SK-N-SH treated with all-trans-retinoic acid at 6 μM for 48 hours (cell line): Measurements from ENCODE around the gene CEACAM21.

Experiments
- ATAC-seq: fragments of 200-7000 bp; cut with Tn5 transposase; 3 replicates; pipeline ENCODE4 v1.9.1; 2020; ENCODE audit warnings: mild to moderate bottlenecking, moderate library complexity
- BACH2 ChIP-seq: fragments of 250-450 bp; sonication (Bioruptor Pico); IDR thresholded peaks from 2 replicates; pipeline ENCODE4 v1.9.0; 2021; ENCODE audit warnings: mild to moderate bottlenecking, borderline replicate concordance
- CSDC2 ChIP-seq: fragments of 250-450 bp; sonication (Bioruptor Pico); IDR thresholded peaks from 2 replicates; pipeline ENCODE4 v1.5.0; 2020; ENCODE audit warnings: mild to moderate bottlenecking, moderate library complexity
- ESRRG ChIP-seq: fragments of 250-450 bp; sonication (Bioruptor Pico); IDR thresholded peaks from 2 replicates; pipeline ENCODE4 v1.6.1; 2021; ENCODE audit warnings: mild to moderate bottlenecking
- GLIS3 ChIP-seq: fragments of 250-450 bp; sonication (Bioruptor Pico); IDR thresholded peaks from 2 replicates; pipeline ENCODE4 v1.5.0; 2020; ENCODE audit warnings: mild to moderate bottlenecking, moderate library complexity
- OSR1 ChIP-seq: fragments of 250-450 bp; sonication (Bioruptor Pico); IDR thresholded peaks from 2 replicates; pipeline ENCODE4 v1.8.0; 2022; ENCODE audit warnings: moderate library complexity, mild to moderate bottlenecking, inconsistent platforms
- PATZ1 ChIP-seq: fragments of 250-450 bp; sonication (Bioruptor Pico); IDR thresholded peaks from 2 replicates; pipeline ENCODE4 v1.8.0; 2020; ENCODE audit warnings: mild to moderate bottlenecking, moderate library complexity, borderline replicate concordance
- POU6F1 ChIP-seq: fragments of 250-450 bp; sonication (Bioruptor Pico); IDR thresholded peaks from 2 replicates; pipeline ENCODE4 v1.8.0; 2021; ENCODE audit warnings: low read depth, mild to moderate bottlenecking, moderate library complexity, borderline replicate concordance
- PPARA ChIP-seq: fragments of 250-450 bp; sonication (Bioruptor Pico); IDR thresholded peaks from 2 replicates; pipeline ENCODE4 v1.5.0; 2020; ENCODE audit warnings: mild to moderate bottlenecking, borderline replicate concordance
- RARB ChIP-seq: fragments of 250-450 bp; sonication (Bioruptor Pico); IDR thresholded peaks from 2 replicates; pipeline ENCODE4 v1.8.0; 2021; ENCODE audit warnings: mild to moderate bottlenecking, moderate library complexity
- SNAI2 ChIP-seq: fragments of 250-450 bp; sonication (Bioruptor Pico); IDR thresholded peaks from 2 replicates; pipeline ENCODE4 v1.5.0; 2020; ENCODE audit warnings: mild to moderate bottlenecking, moderate library complexity
- TCF4 ChIP-seq: fragments of 250-450 bp; sonication (Bioruptor Pico); IDR thresholded peaks from 2 replicates; pipeline ENCODE4 v1.8.0; 2021; ENCODE audit warnings: mild to moderate bottlenecking, moderate library complexity, borderline replicate concordance
- TOX ChIP-seq: fragments of 250-450 bp; sonication (Bioruptor Pico); IDR thresholded peaks from 2 replicates; pipeline ENCODE4 v1.8.0; 2021; ENCODE audit warnings: mild to moderate bottlenecking, moderate library complexity, borderline replicate concordance
- TSHZ2 ChIP-seq: fragments of 250-450 bp; sonication (Bioruptor Pico); IDR thresholded peaks from 2 replicates; pipeline ENCODE4 v1.5.0; 2020; ENCODE audit warnings: mild to moderate bottlenecking, moderate library complexity
- ZC3H10 ChIP-seq: fragments of 250-450 bp; sonication (Bioruptor Pico); IDR thresholded peaks from 2 replicates; pipeline ENCODE4 v1.5.1; 2021; ENCODE audit warnings: mild to moderate bottlenecking, moderate library complexity
- ZFP3 ChIP-seq: fragments of 250-450 bp; sonication (Bioruptor Pico); IDR thresholded peaks from 2 replicates; pipeline ENCODE4 v1.5.0; 2020; ENCODE audit warnings: mild to moderate bottlenecking, moderate library complexity
- ZFP30 ChIP-seq: fragments of 450-650 bp; formaldehyde crosslinking; IDR thresholded peaks from 2 replicates; pipeline ENCODE4 v1.5.0; 2022; ENCODE audit warnings: mild to moderate bottlenecking, moderate library complexity
- ZNF8 ChIP-seq: fragments of 450-650 bp; formaldehyde crosslinking; IDR thresholded peaks from 2 replicates; pipeline ENCODE4 v1.5.0; 2020; ENCODE audit warnings: mild to moderate bottlenecking, moderate library complexity
- TF ChIP-seq, protein P1 (sequence below): fragments of 250-450 bp; sonication (Bioruptor Pico); IDR thresholded peaks from 2 replicates; pipeline ENCODE4 v1.5.1; 2020; ENCODE audit warnings: low read depth, mild to moderate bottlenecking, moderate library complexity

Gene CEACAM21

DNA sequence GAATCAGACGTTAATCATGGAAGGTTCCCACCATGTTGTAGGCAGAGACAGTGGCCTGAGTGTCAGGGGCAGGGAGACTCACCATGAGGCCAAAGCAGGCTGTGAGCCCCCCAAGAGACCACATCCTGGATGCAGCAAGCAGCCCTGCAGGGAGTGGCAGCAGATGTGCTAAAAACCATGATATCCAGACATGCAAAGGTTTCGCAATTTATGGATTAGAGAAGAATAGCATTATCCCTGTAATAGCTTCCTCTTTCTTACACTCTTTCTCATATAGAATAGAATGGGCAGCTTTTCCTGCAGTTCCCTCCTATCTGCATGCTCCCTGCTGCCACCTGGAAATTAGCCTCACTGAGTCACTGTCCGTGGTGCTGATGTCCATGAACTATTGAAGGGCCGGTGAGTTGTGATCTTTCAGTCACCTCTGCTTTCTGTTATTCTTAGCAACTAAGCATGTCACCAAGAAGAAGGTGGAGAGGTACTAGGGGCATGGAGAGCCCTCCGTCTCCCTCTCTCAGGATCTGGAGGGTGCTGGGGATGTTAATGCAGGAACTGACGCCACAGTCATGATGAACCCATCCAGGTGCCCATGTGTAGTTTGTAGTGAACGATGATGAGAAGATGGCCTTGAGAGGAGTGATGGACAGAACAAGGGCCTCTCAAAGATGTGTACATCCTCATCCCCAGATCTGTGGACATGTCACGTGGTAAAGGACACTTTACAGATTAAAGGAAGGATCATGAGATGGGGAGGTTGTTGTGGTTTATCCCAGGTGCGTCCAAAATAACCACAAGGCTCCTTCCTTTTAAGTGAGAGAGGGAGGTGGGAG, 41.0 kb downstream of the CEACAM21 start:
- ATAC-seq, result peak; percentile 40; the same call in 2 of the 3 replicates
- TF ChIP-seq ZNF8 (CRISPR knock-in tag) (no peak), BACH2 (CRISPR knock-in tag) (no peak), OSR1 (CRISPR knock-in tag) (no peak), GLIS3 (no peak), ESRRG (CRISPR knock-in tag) (no peak), POU6F1 (CRISPR knock-in tag) (no peak), SNAI2 (CRISPR knock-in tag) (no peak)
- TF ChIP-seq, protein P1, sequence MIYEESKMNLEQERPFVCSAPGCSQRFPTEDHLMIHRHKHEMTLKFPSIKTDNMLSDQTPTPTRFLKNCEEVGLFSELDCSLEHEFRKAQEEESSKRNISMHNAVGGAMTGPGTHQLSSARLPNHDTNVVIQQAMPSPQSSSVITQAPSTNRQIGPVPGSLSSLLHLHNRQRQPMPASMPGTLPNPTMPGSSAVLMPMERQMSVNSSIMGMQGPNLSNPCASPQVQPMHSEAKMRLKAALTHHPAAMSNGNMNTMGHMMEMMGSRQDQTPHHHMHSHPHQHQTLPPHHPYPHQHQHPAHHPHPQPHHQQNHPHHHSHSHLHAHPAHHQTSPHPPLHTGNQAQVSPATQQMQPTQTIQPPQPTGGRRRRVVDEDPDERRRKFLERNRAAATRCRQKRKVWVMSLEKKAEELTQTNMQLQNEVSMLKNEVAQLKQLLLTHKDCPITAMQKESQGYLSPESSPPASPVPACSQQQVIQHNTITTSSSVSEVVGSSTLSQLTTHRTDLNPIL, result no peak
- TF ChIP-seq, all 23 proteins: peak for 0

- ATAC-seq, result no peak
- TF ChIP-seq RARB, result no peak
These were observed 42.2 kb downstream of the CEACAM21 start for GRCh38 chr19:41617941-41618730.

- ATAC-seq, result no peak
- no peak for TF ChIP-seq ZFP3 (CRISPR knock-in tag)
- no peak for TF ChIP-seq BACH2 (CRISPR knock-in tag)
- TF ChIP-seq TSHZ2 (CRISPR knock-in tag), result no peak
These were observed 43.1 kb downstream of the CEACAM21 start for GRCh38 chr19:41619018-41619556.

GRCh38 chr19:41620171-41620570, 44.2 kb downstream of the CEACAM21 start:
- ATAC-seq, result no peak
- TF ChIP-seq ESRRG (CRISPR knock-in tag) (no peak), POU6F1 (CRISPR knock-in tag) (no peak), GLIS3 (no peak), TOX (CRISPR knock-in tag) (no peak), CSDC2 (CRISPR knock-in tag) (no peak), ZFP30 (CRISPR knock-in tag) (no peak)

DNA sequence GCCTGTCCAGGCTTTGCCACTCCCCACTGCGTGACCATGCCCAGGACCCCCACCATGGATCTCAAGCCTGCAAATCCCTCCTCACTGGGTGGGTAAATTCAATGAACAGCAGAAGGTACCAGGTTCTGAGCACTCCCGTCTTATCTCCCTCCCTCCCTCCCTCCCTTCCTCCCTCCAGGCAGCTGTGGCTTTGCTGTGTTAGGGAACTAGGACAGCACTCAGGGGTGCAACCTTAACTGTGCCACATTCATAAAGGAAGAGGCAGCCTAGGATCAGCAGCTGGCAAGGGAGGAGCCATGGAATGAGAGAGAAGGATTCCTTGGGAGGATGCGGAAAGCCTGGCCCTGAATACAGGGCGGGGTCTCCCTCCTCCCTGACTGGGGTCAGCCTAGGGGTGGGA, 45.3 kb downstream of the CEACAM21 start:
- ATAC-seq, result no peak
- no peak for TF ChIP-seq SNAI2 (CRISPR knock-in tag)

DNA sequence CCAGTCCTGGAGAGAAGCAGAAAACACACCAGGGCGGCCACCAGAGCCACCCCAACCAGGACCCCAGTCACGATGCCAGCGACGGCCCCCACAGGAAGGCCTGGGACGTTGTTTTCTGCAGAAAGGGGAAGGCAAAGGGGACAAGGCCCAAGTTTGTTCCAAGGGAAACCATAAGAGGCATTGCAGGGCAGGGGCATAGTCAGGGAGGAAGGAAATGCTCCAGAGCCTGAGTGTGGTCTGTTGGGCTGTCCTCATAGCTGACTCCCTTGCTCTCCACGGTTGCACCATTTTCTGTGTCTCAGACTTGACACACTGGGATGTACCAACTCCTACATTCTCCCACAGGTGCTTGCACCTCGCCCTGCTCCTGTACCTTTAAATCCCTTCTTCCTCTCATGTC, 45.7 kb downstream of the CEACAM21 start:
- ATAC-seq, result no peak
- TF ChIP-seq, protein P1, result no peak
- no peak for TF ChIP-seq ZC3H10 (CRISPR knock-in tag)
- no peak for TF ChIP-seq PATZ1 (CRISPR knock-in tag)
- no peak for TF ChIP-seq POU6F1 (CRISPR knock-in tag)
- no peak for TF ChIP-seq TCF4 (CRISPR knock-in tag)
- TF ChIP-seq PPARA (CRISPR knock-in tag), result no peak
